ENCODE measurements around the gene TBC1D30. TPM values are rescaled to one million over a fixed set of nuclear protein-coding genes. Genes with fewer than 3 reads are reported as not detected.
"Not testable (repeated sequence)": the region's sequence is repeated elsewhere in the genome, so short reads cannot be mapped to it uniquely, and the experiment has no call there.

The TBC1D30 gene
- total RNA-seq = 1 to 10 TPM; 3.6 to 8.7 (median 7.4) TPM
- long read RNA-seq, donor 1, partial matches to known transcripts = 0 of 2 reads
- long read RNA-seq, donor 1, other reads (novel, unspliced or antisense) = 2 of 2 reads
- long read RNA-seq, donor 2 = 0 reads

DNA sequence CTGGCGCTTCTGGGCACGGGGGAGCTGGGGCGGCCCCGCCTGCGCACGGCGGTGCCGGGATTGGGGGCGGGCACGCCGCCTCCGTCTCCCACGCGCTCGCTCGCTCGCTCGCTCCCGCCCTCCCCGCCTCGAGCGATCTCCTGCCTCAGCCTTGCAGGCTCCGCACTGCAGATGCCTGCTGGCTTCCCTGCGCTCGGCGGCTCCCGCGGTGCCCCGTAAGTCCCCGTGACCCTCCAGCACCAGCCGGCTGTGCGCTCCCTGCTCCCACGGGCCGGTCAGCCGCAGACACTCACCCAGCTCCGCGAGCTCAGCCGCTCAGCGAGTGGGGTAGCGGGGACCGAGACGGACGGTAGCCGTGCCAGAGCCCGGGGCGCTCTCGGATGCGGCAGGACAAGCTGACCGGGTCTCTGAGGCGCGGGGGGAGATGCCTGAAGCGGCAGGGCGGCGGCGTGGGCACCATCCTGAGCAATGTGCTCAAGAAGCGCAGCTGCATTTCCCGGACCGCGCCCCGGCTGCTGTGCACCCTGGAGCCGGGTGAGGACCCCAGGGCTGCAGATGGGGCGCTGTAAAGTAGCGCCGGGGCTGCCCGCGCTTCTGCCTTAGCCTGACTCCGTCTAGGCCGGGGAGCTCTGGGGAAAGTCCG lies at the start of gene TBC1D30:
TBC1D30 (plus strand) TSS at position 148 of the 643 bp plus-strand sequence; CDS start at position 381, 233 bp downstream.
- Histone ChIP-seq H3K4me3 (no peak within 1 kb of the TSS), H3K9me3 (peaks cover 3% of the 10 kb centered on the region), H3K36me3 (ENCODE audit: low read depth) (no peaks in the 10 kb centered on the region), H3K4me1 (ENCODE audit: low read depth) (peaks cover 23% of the 10 kb centered on the region)
- DNase-seq (peak in 2 of 3 donors; percentile 47 to 50), ATAC-seq (peak; percentile 49)
- no peak for TF ChIP-seq CTCF (IDR thresholded peaks at IDR 0.05)
- intact Hi-C loops (cut with DNase I, micrococcal nuclease) = no loop called here

DNA sequence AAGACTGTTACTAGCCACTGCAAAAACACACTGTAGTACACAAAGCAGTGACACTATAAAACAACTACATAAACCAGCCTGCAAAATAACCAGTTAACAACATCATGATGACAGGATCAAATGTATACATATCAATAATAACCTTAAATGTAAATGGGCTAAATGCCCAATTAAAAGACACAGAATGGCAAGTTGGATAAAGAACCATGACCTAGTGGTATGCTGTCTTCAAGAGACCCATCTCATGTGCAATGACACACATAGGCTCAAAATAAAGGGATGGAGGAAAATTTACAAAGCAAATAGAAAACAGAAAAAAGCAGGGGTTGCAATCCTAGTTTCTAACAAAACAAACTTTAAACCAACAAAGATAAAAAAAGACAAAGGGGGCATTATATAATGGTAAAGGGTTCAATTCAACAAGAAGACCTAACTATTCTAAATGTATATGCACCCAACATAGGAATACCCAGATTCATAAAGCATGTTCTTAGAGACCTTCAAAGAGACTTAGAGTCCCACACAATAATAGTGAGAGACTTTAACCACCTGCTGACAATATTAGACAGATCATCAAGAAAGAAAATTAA lies 49.2 kb upstream of the TBC1D30 start:
- H3K4me1 ChIP-seq (ENCODE audit: low read depth); intact Hi-C loops (cut with DNase I, micrococcal nuclease); H3K4me3 ChIP-seq; H3K36me3 ChIP-seq (ENCODE audit: low read depth); ATAC-seq; DNase-seq: not testable (repeated sequence)
- H3K9me3 ChIP-seq = peaks cover 19% of the 10 kb centered on the region

DNA sequence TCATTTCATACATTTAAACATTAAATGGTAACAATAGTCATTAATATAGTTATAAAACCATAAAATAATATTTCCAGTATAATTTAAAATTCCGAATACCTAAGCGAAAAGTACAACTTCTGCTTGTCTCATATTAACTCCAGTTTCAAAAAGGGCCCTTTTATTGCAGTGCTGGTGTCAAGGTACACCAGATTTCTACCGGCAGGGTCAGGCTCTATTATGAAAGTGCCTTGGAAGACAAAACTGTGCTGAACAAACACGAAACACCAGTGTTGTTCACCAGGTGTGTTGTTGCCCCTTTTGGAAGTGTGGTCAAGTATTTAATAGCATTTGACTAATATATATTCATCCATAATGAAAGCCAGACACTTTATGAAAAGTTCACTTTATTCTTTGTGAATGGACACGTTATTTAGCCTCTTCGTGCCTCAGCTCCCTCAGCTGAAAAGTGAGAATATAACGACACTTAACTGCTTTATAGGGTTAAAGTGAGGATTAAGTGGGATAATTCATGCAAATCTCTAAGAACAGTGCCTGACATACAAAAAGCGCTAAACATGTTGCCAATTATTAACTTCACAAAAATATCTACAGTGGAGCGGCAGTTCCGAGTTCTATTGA lies 45.0 kb upstream of the TBC1D30 start:
- Histone ChIP-seq H3K36me3 (ENCODE audit: low read depth) (no peaks in the 10 kb centered on the region), H3K4me1 (ENCODE audit: low read depth) (no peaks in the 10 kb centered on the region), H3K4me3 (no peak overlapping the region), H3K9me3 (peaks cover 18% of the 10 kb centered on the region)
- DNase-seq = no peak
- peak; percentile 15 for ATAC-seq
- intact Hi-C loops (cut with DNase I, micrococcal nuclease) = no loop called here
- no peak for TF ChIP-seq CTCF (IDR thresholded peaks at IDR 0.05)

DNA sequence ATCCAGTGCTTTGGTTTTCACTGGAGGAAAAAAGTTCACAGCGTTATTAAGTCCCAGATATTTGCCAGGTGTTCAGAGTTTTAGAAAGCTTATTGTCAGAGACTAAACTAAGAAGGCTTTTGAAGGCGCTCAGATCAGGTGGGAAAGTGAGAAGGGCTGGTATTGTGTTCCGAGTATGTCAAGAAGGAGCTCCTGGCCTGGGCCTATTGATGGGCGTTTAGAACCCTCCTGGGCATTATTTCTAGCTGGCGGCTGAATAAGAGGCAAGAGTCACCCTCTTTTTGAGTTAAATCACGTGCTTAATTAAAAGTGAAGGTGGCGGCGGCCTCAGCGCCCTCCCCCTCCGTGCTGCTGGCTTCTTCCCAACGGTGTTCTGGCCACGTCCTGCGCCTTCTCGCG lies 44.3 kb upstream of the TBC1D30 start:
- ATAC-seq (no peak), DNase-seq (no peak)
- no peaks in the 10 kb centered on the region for H3K4me1 ChIP-seq (ENCODE audit: low read depth)
- peaks cover 11% of the 10 kb centered on the region for H3K9me3 ChIP-seq
- TF ChIP-seq CTCF (IDR thresholded peaks at IDR 0.05) = no peak
- no peaks in the 10 kb centered on the region for H3K36me3 ChIP-seq (ENCODE audit: low read depth)
- intact Hi-C loops (cut with DNase I, micrococcal nuclease) = no loop called here
- peak overlapping the region; percentile 20 for H3K4me3 ChIP-seq

DNA sequence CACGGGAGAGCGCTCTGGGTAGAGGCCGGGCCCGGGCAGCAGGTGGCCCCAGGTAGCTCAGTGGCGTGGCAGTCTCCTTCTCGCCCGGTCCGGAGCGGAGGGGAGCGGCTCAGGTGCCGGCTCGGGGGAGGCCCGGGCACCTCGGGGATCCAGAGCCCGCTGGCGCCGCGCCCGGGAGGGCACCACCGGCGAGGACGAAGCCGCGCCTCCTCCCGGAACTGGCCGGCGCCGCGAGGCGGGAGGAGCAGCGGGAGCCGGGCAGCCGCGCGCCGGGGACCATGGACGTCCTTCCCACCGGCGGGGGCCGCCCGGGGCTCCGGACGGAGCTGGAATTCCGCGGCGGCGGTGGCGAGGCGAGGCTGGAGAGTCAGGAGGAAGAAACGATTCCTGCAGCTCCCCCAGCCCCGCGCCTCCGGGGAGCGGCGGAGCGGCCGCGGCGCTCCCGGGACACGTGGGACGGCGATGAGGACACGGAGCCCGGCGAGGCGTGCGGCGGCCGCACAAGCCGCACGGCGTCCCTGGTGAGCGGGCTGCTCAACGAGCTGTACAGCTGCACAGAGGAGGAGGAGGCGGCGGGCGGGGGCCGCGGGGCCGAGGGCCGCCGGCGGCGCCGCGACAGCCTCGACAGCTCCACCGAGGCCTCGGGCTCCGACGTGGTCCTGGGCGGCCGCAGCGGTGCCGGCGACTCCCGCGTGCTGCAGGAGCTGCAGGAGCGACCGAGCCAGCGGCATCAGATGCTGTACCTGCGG lies 43.7 kb upstream of the TBC1D30 start:
- Histone ChIP-seq H3K4me1 (ENCODE audit: low read depth) (no peaks in the 10 kb centered on the region), H3K36me3 (ENCODE audit: low read depth) (no peaks in the 10 kb centered on the region), H3K9me3 (peaks cover 6% of the 10 kb centered on the region), H3K4me3 (peak overlapping the region; percentile 20)
- no peak for TF ChIP-seq CTCF (IDR thresholded peaks at IDR 0.05)
- peak; percentile 89 for ATAC-seq
- intact Hi-C loops (cut with DNase I, micrococcal nuclease) = no loop called here
- peak; percentile 71 to 83 (median 81) for DNase-seq
